Inflammatory macrophage treated with lipopolysaccharide for 4 hours (primary cell): ENCODE measurements around the gene TMOD1.

Source experiments
- DNase-seq: peaks from one replicate; pipeline ENCODE4 v3.0.0-alpha.2; 2020

TMOD1 gene

GRCh38 chr9:97500263-97500662 is 1.2 kb upstream of the TMOD1 start:
- DNase-seq: no peak

DNA sequence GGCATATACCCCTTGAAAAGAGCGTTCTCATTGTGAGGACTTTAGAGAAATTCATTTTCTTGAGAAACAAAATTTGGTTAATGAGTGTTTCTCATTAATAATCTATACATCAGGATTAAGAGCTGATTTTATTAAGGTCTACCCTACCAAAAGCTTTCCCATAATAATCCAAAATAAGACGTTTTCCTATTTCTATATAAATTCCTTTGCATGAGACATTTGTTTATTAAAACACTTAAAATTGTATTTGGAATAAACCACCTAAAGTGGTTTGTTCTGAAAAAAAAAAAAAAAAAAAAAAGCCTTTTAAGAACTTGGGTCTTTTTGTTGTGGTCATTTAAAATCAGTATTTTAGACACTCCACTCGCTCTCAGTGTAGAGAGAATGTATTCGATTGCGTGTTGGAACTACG is 695 bp upstream of the TMOD1 start:
- no peak for DNase-seq

GRCh38 chr9:97501972-97502221 is 431 bp downstream of the TMOD1 start:
- no peak for DNase-seq

- DNase-seq: no peak
Observed at GRCh38 chr9:97502222-97502983, 937 bp downstream of the TMOD1 start.

DNA sequence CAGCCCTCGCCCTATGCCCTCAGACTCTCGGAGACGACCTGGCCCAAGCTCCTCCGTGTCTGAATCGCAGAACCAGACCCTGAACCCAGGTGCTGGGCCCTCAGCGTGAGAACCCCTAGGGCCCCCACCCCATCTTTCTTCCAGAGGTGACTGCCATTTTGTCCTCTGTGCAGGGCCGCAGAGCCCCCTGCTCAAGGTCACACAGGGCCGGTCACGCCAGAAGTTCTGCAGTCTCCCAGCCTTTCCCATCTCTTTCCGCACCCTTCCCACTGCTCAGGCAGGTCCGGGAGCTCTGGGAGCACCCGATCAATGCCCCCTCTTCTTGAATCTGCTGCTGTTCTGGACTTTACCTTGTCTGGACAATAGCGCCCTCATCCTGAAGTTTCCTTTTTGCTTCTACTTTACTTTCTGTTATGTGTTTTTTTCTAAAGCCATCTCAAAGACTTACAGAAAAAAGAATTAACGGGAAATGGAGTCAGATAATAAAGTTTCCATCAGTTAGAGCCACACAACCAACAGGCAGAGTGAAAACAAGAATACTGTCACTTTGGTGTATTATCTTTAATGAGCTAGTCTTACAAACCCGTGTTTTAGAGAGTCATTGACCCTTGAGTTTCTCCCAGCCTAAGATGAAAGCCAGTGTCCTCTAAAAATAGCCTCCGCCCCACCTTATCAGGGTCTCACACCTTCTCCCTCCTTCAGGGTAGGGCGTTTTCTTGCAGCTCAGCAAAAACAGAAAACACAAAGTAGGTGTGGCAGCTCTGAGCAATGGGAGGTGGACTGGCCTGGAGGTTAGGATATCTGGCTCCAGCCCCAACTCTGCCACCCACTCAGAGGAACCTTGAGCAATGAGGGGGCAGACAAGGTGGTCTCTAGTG is 1.8 kb downstream of the TMOD1 start:
- no peak for DNase-seq

- no peak for DNase-seq
Observed at GRCh38 chr9:97503862-97504210, 2.4 kb downstream of the TMOD1 start.

- DNase-seq: no peak
Observed at GRCh38 chr9:97504381-97505216, 3.1 kb downstream of the TMOD1 start.

GRCh38 chr9:97505845-97506244 is 4.4 kb downstream of the TMOD1 start:
- DNase-seq: no peak

DNA sequence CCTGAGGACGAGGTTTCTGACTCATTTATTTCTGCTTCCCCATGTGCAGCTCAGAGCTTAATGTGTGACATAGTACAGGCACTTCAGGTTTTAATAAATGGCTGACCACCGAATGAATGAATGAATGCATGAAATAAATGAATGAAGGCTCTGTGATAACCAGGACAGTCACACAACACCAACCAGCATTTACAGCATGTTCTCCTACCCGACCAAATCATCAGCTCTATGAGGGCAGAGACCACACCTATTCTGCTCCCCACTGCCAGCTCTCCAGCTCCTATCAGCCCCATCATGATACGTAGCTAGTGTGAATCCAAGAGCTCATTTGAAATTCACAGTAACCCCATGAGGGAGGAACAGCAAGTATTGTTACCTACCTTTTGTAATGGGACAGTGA is 4.8 kb downstream of the TMOD1 start:
- DNase-seq: no peak

DNA sequence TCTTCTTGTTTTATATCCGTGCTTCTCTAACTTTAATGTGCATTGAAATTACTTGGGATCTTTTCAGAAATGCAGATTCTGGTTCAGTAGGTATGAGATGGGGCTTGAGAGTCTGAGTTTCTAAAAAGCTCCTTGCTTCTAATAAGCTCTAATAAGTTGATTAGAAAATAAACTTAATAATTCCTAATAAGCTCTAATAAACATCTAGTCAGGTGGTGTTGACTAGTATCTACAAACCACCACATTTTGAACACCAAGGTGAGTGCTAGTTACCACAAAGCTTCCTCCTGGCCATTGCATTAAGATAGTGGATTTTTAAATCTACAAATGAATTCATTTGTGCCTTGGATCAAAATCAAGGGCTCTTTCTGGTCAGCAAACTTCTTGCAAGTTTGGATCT is 5.3 kb downstream of the TMOD1 start:
- DNase-seq: no peak

- DNase-seq: no peak
Observed at GRCh38 chr9:97507428-97507984, 6.0 kb downstream of the TMOD1 start.

DNA sequence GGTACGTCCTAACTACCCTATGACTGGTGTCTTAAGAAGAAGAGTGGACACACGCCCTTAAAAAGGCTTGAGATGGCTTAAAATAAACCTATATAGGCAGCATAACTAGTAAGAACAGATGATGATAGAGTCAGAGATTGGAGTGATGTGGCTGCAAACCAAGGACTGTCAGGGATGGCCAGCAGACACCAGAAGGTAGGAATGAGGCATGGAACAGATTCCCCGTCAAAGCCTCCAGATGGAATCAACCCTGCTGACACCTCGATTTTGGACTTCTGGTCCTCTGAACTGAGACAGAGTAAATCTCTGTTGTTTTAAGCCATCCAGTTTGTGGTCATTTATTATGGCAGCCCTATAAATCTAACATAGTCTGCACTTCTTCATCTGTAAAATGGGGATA is 7.4 kb downstream of the TMOD1 start:
- DNase-seq: no peak

DNA sequence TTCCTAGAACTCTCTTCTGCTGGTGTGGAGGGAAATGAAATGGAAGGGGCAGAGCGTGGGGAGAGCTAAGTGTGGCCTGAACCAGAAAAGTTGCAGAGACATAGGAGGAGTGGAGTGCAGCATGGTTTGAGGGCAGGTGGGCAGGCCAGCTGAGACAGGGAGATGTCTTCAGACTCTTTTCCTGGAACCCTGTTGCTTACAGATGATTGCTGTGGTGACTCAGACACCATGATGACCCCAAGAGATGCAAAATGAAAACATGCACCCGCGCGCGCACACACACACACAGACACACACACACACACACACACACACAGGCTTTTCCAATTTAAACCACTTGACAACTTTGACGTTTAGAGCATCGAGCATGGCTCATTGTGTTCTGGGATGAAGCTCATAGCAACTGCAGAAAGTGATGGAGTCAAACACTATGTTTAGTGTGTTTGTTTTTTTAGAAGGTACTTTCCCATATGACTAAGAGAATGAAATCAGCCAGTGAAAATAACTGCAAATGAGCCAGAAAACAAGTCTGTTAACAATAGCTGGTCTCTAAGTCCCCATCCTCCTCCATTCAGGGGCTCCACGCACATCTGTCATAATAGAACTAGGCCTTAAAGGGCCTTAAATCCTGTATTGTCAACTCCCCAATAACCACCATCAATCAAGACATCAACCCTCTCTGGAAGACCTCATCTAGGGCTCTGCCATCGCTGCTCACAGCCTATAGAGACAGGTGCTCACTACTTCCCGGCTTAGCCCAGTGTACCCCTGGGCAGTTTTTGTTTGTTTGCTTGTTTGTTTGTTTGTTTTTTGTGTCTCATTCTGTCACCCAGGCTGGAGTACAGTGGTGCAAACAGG is 9.6 kb downstream of the TMOD1 start:
- no peak for DNase-seq

DNA sequence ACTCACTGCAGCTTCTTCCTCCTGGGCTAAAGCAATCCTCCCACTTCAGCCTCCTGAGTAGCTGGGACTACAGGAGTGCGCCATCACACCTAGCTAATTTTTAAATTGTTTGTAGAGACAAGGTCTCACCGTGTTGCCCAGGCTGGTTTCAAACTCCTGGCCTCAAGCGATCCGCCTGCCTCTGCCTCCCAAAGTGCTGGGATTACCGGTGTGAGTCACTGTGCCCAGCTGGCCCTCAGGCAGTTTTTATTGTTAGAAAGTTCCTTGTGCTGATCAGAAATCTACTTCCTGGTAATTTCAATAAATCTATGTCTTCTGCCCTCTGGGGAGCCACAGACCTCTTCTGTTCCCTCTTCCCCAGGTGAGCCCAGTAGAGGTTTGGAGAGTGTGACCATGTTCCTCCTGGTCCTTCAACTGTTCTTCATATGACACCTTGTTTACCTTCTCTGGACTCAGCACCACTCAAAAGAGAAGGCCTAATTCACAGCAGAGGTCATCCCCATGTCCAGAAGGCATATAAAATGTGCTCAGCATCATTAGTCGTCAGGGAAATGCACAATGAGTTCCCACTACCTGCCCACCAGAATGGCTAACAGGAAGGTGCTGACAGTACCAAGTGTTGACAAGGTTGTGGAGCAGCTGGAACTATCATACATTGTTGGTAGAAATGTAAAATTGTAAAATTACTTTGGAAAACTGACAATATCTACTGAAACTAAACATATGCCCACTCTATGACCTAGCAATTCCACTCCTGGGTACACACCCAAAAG is 10.4 kb downstream of the TMOD1 start:
- no peak for DNase-seq

DNA sequence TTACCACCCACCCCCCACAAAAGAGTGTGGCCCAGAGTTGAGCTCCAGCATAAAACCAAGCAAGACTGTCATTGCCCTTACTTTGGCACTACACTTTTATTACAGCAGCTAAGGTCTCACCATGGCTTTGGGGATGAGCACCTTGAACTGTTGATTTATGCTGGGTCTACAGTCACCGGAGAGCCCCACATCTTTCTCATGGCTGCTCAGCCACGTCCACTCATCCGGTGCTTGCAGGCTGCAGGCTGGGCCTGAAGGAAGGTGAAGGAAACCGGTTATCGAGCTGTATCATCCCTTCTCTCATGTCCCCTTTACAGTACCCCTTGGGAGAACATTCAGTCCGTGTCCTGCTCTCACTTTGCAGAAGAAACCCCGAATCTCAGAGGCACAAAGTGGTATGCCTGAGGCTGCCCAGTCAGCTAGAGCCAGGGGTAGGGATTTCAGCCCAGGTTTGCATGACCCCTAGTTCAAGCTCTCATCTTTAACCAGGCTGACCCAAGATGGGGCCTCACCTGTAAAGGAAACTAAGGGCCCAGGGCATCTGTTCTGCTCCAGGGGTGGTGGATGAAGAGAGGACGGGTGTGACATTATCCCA is 11.6 kb downstream of the TMOD1 start:
- DNase-seq: no peak

DNA sequence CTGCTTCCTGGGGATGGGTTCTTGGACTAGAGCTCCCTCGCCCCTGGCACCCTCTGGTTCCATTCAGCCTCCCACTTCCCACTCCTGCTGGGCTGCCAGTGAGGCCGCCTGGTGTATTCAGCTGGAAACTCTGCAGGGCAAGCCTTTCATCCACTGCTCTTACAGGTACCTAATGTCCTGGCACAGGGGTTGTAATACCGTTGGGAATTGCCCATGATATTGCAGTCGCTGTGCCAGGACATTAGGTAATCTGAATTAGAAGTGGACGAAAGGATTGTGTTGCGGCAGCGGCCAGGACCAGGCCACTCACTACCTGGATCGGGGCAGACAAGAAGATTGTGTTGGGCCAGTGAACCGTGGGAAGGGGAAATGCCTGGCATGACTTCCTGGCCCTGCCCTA is 13.1 kb downstream of the TMOD1 start:
- no peak for DNase-seq

DNA sequence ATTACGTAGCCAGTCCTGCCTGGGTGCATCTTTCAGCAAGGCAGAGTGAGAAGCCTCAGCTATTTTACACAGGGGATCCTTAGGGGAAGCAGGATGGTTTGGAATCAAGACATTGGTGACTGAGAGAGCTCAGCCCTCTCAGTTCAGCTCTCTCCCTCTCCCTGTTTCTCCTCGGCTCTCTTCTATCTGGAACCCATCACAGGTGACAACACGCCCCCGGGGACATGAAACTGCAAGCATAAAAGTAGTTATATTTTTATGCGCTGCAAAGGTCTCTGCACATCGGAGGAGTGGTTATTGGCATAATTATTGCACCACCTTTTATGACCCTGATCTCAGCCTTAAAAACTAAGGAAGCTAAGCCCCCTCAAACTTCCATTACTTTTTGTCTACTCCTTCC is 14.2 kb downstream of the TMOD1 start:
- DNase-seq: no peak

- DNase-seq: no peak
Observed at GRCh38 chr9:97516111-97516510, 14.6 kb downstream of the TMOD1 start.

DNA sequence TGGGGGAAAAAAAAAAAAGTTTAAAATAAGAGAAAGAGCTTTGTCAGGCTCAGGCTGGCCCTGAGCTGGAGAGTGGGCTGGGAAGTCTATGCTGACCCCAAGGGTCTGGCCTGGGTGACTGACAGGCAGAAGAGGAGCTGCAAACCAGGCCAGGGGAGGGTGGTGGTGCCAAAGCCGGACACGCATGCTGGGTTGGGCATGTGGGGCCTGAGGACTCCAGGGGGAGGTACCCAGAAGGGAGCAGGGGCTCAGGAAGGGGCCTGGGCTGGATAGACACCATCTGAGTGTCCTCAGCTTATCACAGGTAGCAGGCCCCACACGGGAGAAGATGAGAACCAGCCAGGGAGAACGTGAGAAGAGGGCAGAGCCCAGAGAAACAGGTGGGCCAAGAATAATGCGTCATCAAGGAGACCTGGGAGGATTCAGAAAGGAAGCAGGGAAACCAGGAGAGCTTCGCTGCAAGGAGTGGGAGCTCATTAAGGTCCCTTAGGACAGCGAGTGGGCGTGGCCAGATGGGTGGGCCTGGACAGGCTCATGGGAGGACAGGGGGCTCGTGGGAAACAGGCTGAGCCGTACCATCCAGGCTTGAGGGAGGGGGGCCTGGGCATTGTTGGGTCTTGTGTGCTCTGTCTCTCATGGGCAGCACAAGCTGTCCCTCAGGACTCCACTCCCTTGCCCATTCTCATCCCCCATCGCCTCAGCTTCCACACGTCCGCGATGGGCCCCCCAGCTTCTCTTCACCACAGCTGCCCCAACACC is 16.0 kb downstream of the TMOD1 start:
- no peak for DNase-seq

- no peak for DNase-seq
Observed at GRCh38 chr9:97518166-97518908, 16.9 kb downstream of the TMOD1 start.
